H9 (cell line): ENCODE data around the gene NOSIP. TPM values are rescaled to one million over a fixed set of nuclear protein-coding genes. Genes with fewer than 3 reads are reported as not detected.

Experiments
- DNase-seq: peaks from one replicate; pipeline ENCODE4 v3.0.0-alpha.2; 2017
- H2AFZ ChIP-seq: one replicate; pipeline ENCODE4 v1.6.1; 2013; ENCODE audit warnings: mild to moderate bottlenecking, low read length, control low read depth, moderate library complexity
- H2AK5ac ChIP-seq: 2 replicates; pipeline ENCODE4 v1.6.1; 2013; ENCODE audit warnings: low read length, control low read depth, mixed read lengths; ENCODE audit not compliant: insufficient read length
- H2BK120ac ChIP-seq: one replicate; pipeline ENCODE4 v1.6.1; 2013; ENCODE audit warnings: low read depth, mild to moderate bottlenecking, low read length, control low read depth, inconsistent platforms; ENCODE audit not compliant: poor library complexity, severe bottlenecking
- H2BK12ac ChIP-seq: 2 replicates; pipeline ENCODE4 v1.6.1; 2013; ENCODE audit warnings: low read length, control low read depth, mixed read lengths, low read depth; ENCODE audit not compliant: insufficient read length
- H2BK15ac ChIP-seq: 2 replicates; pipeline ENCODE4 v1.6.1; 2013; ENCODE audit warnings: low read depth, low read length, control low read depth
- H2BK20ac ChIP-seq: one replicate; pipeline ENCODE4 v1.6.1; 2013; ENCODE audit warnings: low read depth, mild to moderate bottlenecking, low read length, control low read depth, inconsistent platforms; ENCODE audit not compliant: poor library complexity, severe bottlenecking
- H2BK5ac ChIP-seq: 2 replicates; pipeline ENCODE4 v1.6.1; 2013; ENCODE audit warnings: low read length, control low read depth, mixed read lengths; ENCODE audit not compliant: insufficient read length
- H3K14ac ChIP-seq: 2 replicates; pipeline ENCODE4 v1.6.1; 2013; ENCODE audit warnings: low read length, control low read depth; ENCODE audit not compliant: insufficient read depth
- H3K18ac ChIP-seq: 2 replicates; pipeline ENCODE4 v1.6.1; 2013; ENCODE audit warnings: low read depth, mild to moderate bottlenecking, mixed read lengths, low read length, control low read depth; ENCODE audit not compliant: insufficient read length
- H3K23ac ChIP-seq: 2 replicates; pipeline ENCODE4 v1.6.1; 2013; ENCODE audit warnings: low read length, control low read depth, mixed read lengths, low read depth; ENCODE audit not compliant: insufficient read length
- H3K23me2 ChIP-seq: 2 replicates; pipeline ENCODE4 v1.6.1; 2013; ENCODE audit warnings: low read depth, mild to moderate bottlenecking, mixed read lengths, low read length, control low read depth; ENCODE audit not compliant: insufficient read length, poor library complexity, severe bottlenecking
- H3K27ac ChIP-seq: 2 replicates; pipeline ENCODE4 v1.5.1; 2013; ENCODE audit warnings: low read length, control low read depth, mixed read lengths, low read depth; ENCODE audit not compliant: insufficient read length
- H3K27me3 ChIP-seq: 2 replicates; pipeline ENCODE4 v1.6.1; 2013; ENCODE audit warnings: low read length, control low read depth, inconsistent platforms; ENCODE audit not compliant: insufficient read depth
- H3K4ac ChIP-seq: 2 replicates; pipeline ENCODE4 v1.6.1; 2013; ENCODE audit warnings: low read depth, mild to moderate bottlenecking, control low read depth, inconsistent platforms, low read length, moderate library complexity
- H3K4me1 ChIP-seq: 2 replicates; pipeline ENCODE4 v1.6.1; 2013; ENCODE audit warnings: low read length, control low read depth, inconsistent platforms; ENCODE audit not compliant: insufficient read depth
- H3K4me2 ChIP-seq: 2 replicates; pipeline ENCODE4 v1.6.1; 2013; ENCODE audit warnings: low read length, control low read depth, mixed read lengths; ENCODE audit not compliant: insufficient read length, insufficient read depth
- H3K56ac ChIP-seq: 2 replicates; pipeline ENCODE4 v1.6.1; 2013; ENCODE audit warnings: low read depth, mild to moderate bottlenecking, mixed read lengths, low read length, control low read depth; ENCODE audit not compliant: insufficient read length
- H3K79me1 ChIP-seq: 2 replicates; pipeline ENCODE4 v1.6.1; 2013; ENCODE audit warnings: low read depth, mild to moderate bottlenecking, moderate library complexity, low read length, control low read depth, inconsistent platforms; ENCODE audit not compliant: insufficient read depth, poor library complexity, severe bottlenecking
- H3K79me2 ChIP-seq: 2 replicates; pipeline ENCODE4 v1.6.1; 2013; ENCODE audit warnings: low read length, control low read depth, inconsistent platforms; ENCODE audit not compliant: insufficient read depth
- H3K9ac ChIP-seq: 2 replicates; pipeline ENCODE4 v1.6.1; 2013; ENCODE audit warnings: low read length, control low read depth, mixed read lengths; ENCODE audit not compliant: insufficient read length; ENCODE audit errors: extremely low read depth
- H3K9me3 ChIP-seq: one replicate; pipeline ENCODE4 v1.6.1; 2013; ENCODE audit warnings: low read depth, low read length, inconsistent platforms; ENCODE audit not compliant: control insufficient read depth
- H3T11ph ChIP-seq: one replicate; pipeline ENCODE4 v1.6.1; 2013; ENCODE audit warnings: mild to moderate bottlenecking, low read length, control low read depth, inconsistent platforms
- H4K20me1 ChIP-seq: one replicate; pipeline ENCODE4 v1.6.1; 2013; ENCODE audit not compliant: control insufficient read depth, insufficient read length, insufficient read depth
- H4K5ac ChIP-seq: 2 replicates; pipeline ENCODE4 v1.6.1; 2013; ENCODE audit warnings: low read depth, mild to moderate bottlenecking, mixed read lengths, low read length, control low read depth; ENCODE audit not compliant: insufficient read length
- H4K8ac ChIP-seq: replicated peaks from 2 replicates; pipeline ENCODE4 v1.6.1; 2013; ENCODE audit warnings: low read length, control low read depth, mixed read lengths, low read depth; ENCODE audit not compliant: insufficient read length
- H4K91ac ChIP-seq: 2 replicates; pipeline ENCODE4 v1.6.1; 2013; ENCODE audit warnings: low read depth, mild to moderate bottlenecking, moderate library complexity, mixed read lengths, low read length, control low read depth; ENCODE audit not compliant: insufficient read length
- H3K27ac Mint-ChIP-seq, 3 experiments: 2 replicates in 2 of 3; 3 replicates in 1 of 3; pipeline ENCODE4 v1.8.0; 2020 to 2021; ENCODE audit warnings: mixed read lengths in 3 of 3, mild to moderate bottlenecking in 1 of 3, moderate library complexity in 1 of 3
- H3K27me3 Mint-ChIP-seq: 2 replicates; pipeline ENCODE4 v1.8.0; 2021; ENCODE audit warnings: low read depth, mild to moderate bottlenecking, moderate library complexity, mixed read lengths
- H3K36me3 Mint-ChIP-seq, 3 experiments: 2 replicates in 2 of 3; 3 replicates in 1 of 3; pipeline ENCODE4 v1.8.0; 2020 to 2021; ENCODE audit warnings: low read depth in 3 of 3, mixed read lengths in 3 of 3; ENCODE audit not compliant: insufficient read depth in 1 of 3
- H3K4me1 Mint-ChIP-seq, 2 experiments: 2 replicates each; pipeline ENCODE4 v1.8.0; 2020; ENCODE audit warnings: mixed read lengths in 2 of 2
- H3K4me3 Mint-ChIP-seq, 2 experiments: 2 replicates in 1 of 2; 3 replicates in 1 of 2; pipeline ENCODE4 v1.8.0; 2020 to 2021; ENCODE audit warnings: mild to moderate bottlenecking in 2 of 2, mixed read lengths in 2 of 2, moderate library complexity in 1 of 2
- H3K9me3 Mint-ChIP-seq, 2 experiments: 2 replicates in 1 of 2; 3 replicates in 1 of 2; pipeline ENCODE4 v1.8.0; 2020; ENCODE audit warnings: mild to moderate bottlenecking in 2 of 2, mixed read lengths in 2 of 2, moderate library complexity in 1 of 2
- CTCF ChIP-seq: fragments of 200-600 bp; sonication (generic); conservative IDR thresholded peaks from 3 replicates; pipeline ENCODE4 v1.8.0; 2021; ENCODE audit warnings: antibody characterized with exemption, mild to moderate bottlenecking
- WGBS: extraction: QIAGEN DNeasy Blood & Tissue Kit; methylation state at CpG from one replicate; pipeline ENCODE4 v1.1.7; 2013; ENCODE audit warnings: missing lambda C conversion rate, low lambda C conversion rate, mixed read lengths; ENCODE audit not compliant: insufficient read length; ENCODE audit errors: extremely low coverage; 5-methylcytosine and 5-hydroxymethylcytosine counted together
- total RNA-seq: library from RNA; stranded (reverse); gene quantifications from 2 replicates; pipeline ENCODE4 v1.2.1, GENCODE V29; 2021

The NOSIP gene
- total RNA-seq, 1 experiment from 2014 or later: 78.4 TPM

- no peak for TF ChIP-seq CTCF
- Histone ChIP-seq H3K79me2 (peaks cover 4% of the 10 kb centered on the region; the same call in 1 of the 2 replicates), H3K14ac (no peak overlapping the region), H3T11ph (no peak overlapping the region), H3K4ac (no peak overlapping the region), H3K27me3 (no peaks in the 10 kb centered on the region), H2BK20ac (no peak overlapping the region), H2BK5ac (no peak overlapping the region), H3K23ac (no peak overlapping the region), H4K5ac (no peak overlapping the region), H4K91ac (no peak overlapping the region), H2AK5ac (no peak overlapping the region), H4K8ac (no peak overlapping the region), H3K9me3 (no peaks in the 10 kb centered on the region), H4K20me1 (no peaks in the 10 kb centered on the region), H3K56ac (no peak overlapping the region), H2AFZ (no peak overlapping the region), H3K27ac (no peak overlapping the region), H3K9ac (no peak overlapping the region), H2BK120ac (no peak overlapping the region), H3K23me2 (no peaks in the 10 kb centered on the region), H3K79me1 (no peaks in the 10 kb centered on the region), H2BK12ac (no peak overlapping the region), H3K4me1 (no peaks in the 10 kb centered on the region), H3K18ac (no peak overlapping the region), H3K4me2 (no peak overlapping the region), H2BK15ac (no peak overlapping the region)
- H3K27me3 Mint-ChIP-seq: no peaks in the 10 kb centered on the region
- H3K27ac Mint-ChIP-seq: no peak overlapping the region
- no peaks in the 10 kb centered on the region for H3K9me3 Mint-ChIP-seq
- H3K36me3 Mint-ChIP-seq: peaks cover 0 to 4% (median 0%) of the 10 kb centered on the region in 3 experiments; a peak in 3 of 7 replicates
- H3K4me3 Mint-ChIP-seq: no peak overlapping the region
- H3K4me1 Mint-ChIP-seq: peaks cover 9 to 12% of the 10 kb centered on the region in 2 experiments
- no peak for DNase-seq
- WGBS: no CpG with 5 or more reads among the region's 3 CpGs
These were observed 14.1 kb downstream of the NOSIP start for GRCh38 chr19:49566302-49566701.
